Small intestine (tissue), 7 donors: Measurements from ENCODE around the gene PHLPP1. TPM values are rescaled to one million over a fixed set of nuclear protein-coding genes. Genes with fewer than 3 reads are reported as not detected.

Experiments
- DNase-seq, 2 donors: peaks; one replicate each; pipeline versions ENCODE4 v3.0.0 to v3.0.0-alpha.2; 2013
- FAIRE-seq: peaks from 2 replicates; lab custom pipeline; 2012; peaks lifted over from hg19 to GRCh38; lab: Jason Lieb, UNC
- H3K27ac ChIP-seq, 3 donors: one replicate each; pipeline ENCODE4 v1.5.1; 2013; ENCODE audit warnings: low read length in 2 of 3, mild to moderate bottlenecking in 2 of 3, control low read depth in 1 of 3, inconsistent platforms in 1 of 3, low read depth in 1 of 3, moderate library complexity in 1 of 3
- H3K27me3 ChIP-seq, 3 donors: one replicate each; pipeline ENCODE4 v1.6.1; 2013; ENCODE audit warnings: low read length in 3 of 3, inconsistent platforms in 1 of 3; ENCODE audit not compliant: control insufficient read depth in 3 of 3, insufficient read depth in 3 of 3
- H3K36me3 ChIP-seq, 3 donors: one replicate each; pipeline ENCODE4 v1.6.1; 2013; ENCODE audit warnings: low read length in 3 of 3, inconsistent platforms in 1 of 3, low read depth in 1 of 3, mild to moderate bottlenecking in 1 of 3, moderate library complexity in 1 of 3; ENCODE audit not compliant: control insufficient read depth in 3 of 3, insufficient read depth in 2 of 3
- H3K4me1 ChIP-seq, 3 donors: one replicate each; pipeline ENCODE4 v1.6.1; 2013; ENCODE audit warnings: low read length in 2 of 3, inconsistent platforms in 1 of 3, low read depth in 1 of 3, mild to moderate bottlenecking in 1 of 3, moderate library complexity in 1 of 3; ENCODE audit not compliant: control insufficient read depth in 3 of 3, insufficient read depth in 2 of 3
- H3K4me3 ChIP-seq, 3 donors: one replicate each; pipeline ENCODE4 v1.5.1; 2013; ENCODE audit warnings: low read length in 3 of 3, control low read depth in 1 of 3, inconsistent platforms in 1 of 3, low read depth in 1 of 3, mild to moderate bottlenecking in 1 of 3, moderate library complexity in 1 of 3
- H3K9me3 ChIP-seq, 2 donors: one replicate each; pipeline ENCODE4 v1.6.1; 2013; ENCODE audit warnings: low read depth in 1 of 2, low read length in 1 of 2; ENCODE audit not compliant: control insufficient read depth in 2 of 2, insufficient read depth in 1 of 2
- WGBS, 3 donors: extraction: QIAGEN DNeasy Blood & Tissue Kit; methylation state at CpG; one replicate each; pipeline ENCODE4 v1.1.7; 2013; 5-methylcytosine and 5-hydroxymethylcytosine counted together
- polyA plus RNA-seq, 4 donors: library from polyadenylated mRNA; stranded (reverse) in 3 of 4; unstranded in 1 of 4; fragments of 200-250 nt in 3 of 4; fragments of 120-200 nt in 1 of 4; gene quantifications; one replicate each; pipeline versions ENCODE4 v1.2.1 to v1.2.3, GENCODE V29; 2013
- donor health status: healthy with polysubstance abuse.
- donor health status: control.
- donor health status: control.
- donor health status: Bipolar disorder and iron deficiency.
- donor health status: healthy.

Gene PHLPP1
- polyA plus RNA-seq, 4 donors: 3.2 to 13.1 (median 5.4) TPM

- DNase-seq: no peak
- Histone ChIP-seq H3K4me3 (no peak overlapping the region), H3K27me3 (no peaks in the 10 kb centered on the region), H3K4me1 (peaks cover 0 to 8% (median 0%) of the 10 kb centered on the region in 3 donors), H3K9me3 (no peaks in the 10 kb centered on the region), H3K27ac (no peak overlapping the region), H3K36me3 (no peaks in the 10 kb centered on the region)
- 91 to 94% (median 94%) methylated on average over 1 of the region's 1 CpG for WGBS, 3 donors
- FAIRE-seq: no peak
Measured at GRCh38 chr18:62777814-62778213, 62.5 kb downstream of the PHLPP1 start.

DNA sequence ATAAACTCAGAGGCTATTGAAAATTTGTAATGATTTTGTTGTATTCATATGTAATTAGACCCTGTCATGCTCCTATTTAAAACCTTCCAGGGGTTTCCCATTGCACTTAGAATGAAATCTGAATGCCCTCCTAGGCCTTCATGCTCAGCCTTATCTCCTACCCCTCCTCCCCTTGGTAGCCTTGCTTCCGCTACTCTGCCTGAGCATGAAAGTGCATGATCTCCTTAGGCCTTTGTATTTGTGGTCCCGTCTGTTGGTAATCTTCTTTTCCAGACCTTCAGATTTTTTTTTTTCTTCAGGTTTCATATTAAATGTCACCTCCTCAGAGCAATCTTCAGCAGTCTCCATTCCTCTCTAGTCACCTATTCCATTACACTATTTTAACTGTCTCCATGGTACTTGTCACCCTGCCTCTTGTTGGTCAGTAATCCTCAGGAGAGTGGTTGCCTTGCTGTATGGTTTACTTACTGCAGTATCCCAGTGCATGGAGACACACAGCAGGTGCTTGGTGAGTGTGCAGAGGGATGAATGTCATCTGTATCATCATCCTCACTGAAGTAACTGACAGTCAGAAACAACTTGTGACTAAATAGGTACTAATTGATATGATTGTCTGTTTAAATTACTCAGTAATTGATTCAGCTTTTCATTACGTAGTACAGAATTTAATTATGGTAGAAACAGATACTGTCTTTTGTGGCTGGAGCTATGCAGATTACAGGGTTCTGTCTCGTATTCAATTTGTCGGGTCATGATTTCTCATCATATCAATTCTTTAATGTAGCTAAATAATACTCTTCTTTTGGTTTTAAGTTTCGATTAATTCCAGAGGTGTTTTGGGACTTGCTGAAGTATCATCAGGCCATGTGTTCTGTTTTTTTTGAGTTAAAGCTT is 63.9 kb downstream of the PHLPP1 start:
- H3K27me3 ChIP-seq: no peaks in the 10 kb centered on the region
- H3K27ac ChIP-seq: no peak overlapping the region
- H3K9me3 ChIP-seq: no peaks in the 10 kb centered on the region
- 84 to 91% (median 90%) methylated on average over 6 of the region's 6 CpGs for WGBS, 3 donors
- H3K36me3 ChIP-seq: no peaks in the 10 kb centered on the region
- H3K4me1 ChIP-seq: peaks cover 0 to 3% (median 0%) of the 10 kb centered on the region in 3 donors
- no peak for FAIRE-seq
- no peak for DNase-seq
- H3K4me3 ChIP-seq: no peak overlapping the region

- Histone ChIP-seq H3K27ac (no peak overlapping the region), H3K27me3 (no peaks in the 10 kb centered on the region), H3K4me1 (peaks cover 0 to 3% (median 0%) of the 10 kb centered on the region in 3 donors), H3K9me3 (no peaks in the 10 kb centered on the region), H3K4me3 (no peak overlapping the region), H3K36me3 (no peaks in the 10 kb centered on the region)
- DNase-seq (no peak), FAIRE-seq (no peak)
- 93 to 96% (median 95%) methylated on average over 3 of the region's 3 CpGs for WGBS, 3 donors
Measured at GRCh38 chr18:62781262-62781661, 65.9 kb downstream of the PHLPP1 start.

- no peak for FAIRE-seq
- H3K27ac ChIP-seq: no peak overlapping the region
- WGBS, 3 donors: 72 to 93% (median 88%) methylated on average over 2 of the region's 2 CpGs
Measured at GRCh38 chr18:62781893-62782292, 66.6 kb downstream of the PHLPP1 start.

DNA sequence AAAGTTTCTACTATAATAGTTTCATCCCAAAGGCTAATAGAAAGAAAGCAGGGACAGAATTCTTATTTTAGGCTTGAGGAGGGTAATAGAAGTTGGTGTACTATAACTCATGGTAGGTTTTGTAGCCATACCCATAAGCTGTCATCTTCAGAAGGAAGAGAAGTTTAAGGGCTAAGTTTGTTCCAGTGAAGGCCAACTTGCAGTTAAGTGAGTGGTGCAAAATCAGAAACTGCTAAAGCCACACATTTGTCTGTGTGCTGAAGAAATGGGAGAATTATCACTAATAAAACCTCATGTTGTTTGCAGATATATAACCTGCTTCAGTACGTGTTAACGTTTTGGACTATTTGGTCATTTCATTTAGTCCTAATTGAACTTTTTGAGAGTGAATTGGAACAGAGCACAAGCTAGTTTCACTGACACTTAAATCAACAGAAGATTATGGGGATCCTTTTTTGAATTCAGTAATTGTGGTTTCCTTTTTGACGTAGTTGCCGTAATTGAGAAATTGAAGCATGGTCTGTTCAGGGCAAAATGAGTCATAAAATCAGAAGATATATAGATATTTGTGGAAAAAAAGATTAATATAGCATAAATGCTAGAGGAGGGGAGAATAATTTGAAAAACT is 69.1 kb downstream of the PHLPP1 start:
- H3K36me3 ChIP-seq: no peaks in the 10 kb centered on the region
- H3K27me3 ChIP-seq: no peaks in the 10 kb centered on the region
- no peak for FAIRE-seq
- H3K4me1 ChIP-seq: peaks cover 0 to 3% (median 3%) of the 10 kb centered on the region in 3 donors
- no peak for DNase-seq
- H3K27ac ChIP-seq: no peak overlapping the region
- WGBS, 3 donors: 53 to 79% (median 55%) methylated on average over 4 of the region's 4 CpGs
- no peaks in the 10 kb centered on the region for H3K9me3 ChIP-seq
- no peak overlapping the region for H3K4me3 ChIP-seq

More at GRCh38 chr18:62781893-62782292, 66.6 kb downstream of the PHLPP1 start:
- no peaks in the 10 kb centered on the region for H3K36me3 ChIP-seq
- H3K4me3 ChIP-seq: no peak overlapping the region
- DNase-seq: no peak
- no peaks in the 10 kb centered on the region for H3K27me3 ChIP-seq
- H3K9me3 ChIP-seq: no peaks in the 10 kb centered on the region
- H3K4me1 ChIP-seq: peaks cover 0 to 3% (median 0%) of the 10 kb centered on the region in 3 donors

DNA sequence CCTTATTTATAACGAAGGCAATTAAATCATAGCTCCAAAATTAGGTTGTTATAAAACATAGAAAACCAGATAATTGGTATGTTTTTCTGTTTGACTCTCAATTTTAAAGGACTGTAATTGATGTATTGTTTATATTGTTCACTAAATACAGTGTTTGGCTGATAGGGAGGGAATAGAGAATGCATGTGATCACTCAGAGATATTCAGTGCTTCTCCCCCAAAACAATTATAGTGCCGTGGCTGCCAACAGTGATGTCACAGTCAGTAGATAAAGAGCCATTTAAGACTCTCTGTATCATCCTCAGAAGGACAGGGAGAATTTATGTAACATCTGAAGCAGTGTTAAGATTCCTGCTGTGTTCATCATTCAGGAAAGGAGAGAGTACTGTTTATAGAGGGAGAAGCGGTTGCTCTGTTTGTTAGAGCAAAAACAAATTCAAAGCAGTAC is 69.6 kb downstream of the PHLPP1 start:
- no peaks in the 10 kb centered on the region for H3K27me3 ChIP-seq
- no peaks in the 10 kb centered on the region for H3K9me3 ChIP-seq
- FAIRE-seq (no peak), DNase-seq (no peak)
- no peaks in the 10 kb centered on the region for H3K36me3 ChIP-seq
- H3K4me3 ChIP-seq: no peak overlapping the region
- H3K4me1 ChIP-seq: peaks cover 0 to 3% (median 3%) of the 10 kb centered on the region in 3 donors
- 49 to 65% (median 60%) methylated on average over 3 of the region's 3 CpGs for WGBS, 3 donors
- H3K27ac ChIP-seq: no peak overlapping the region

GRCh38 chr18:62786689-62787088 is 71.3 kb downstream of the PHLPP1 start:
- FAIRE-seq: no peak
- Histone ChIP-seq H3K27ac (no peak overlapping the region), H3K9me3 (no peaks in the 10 kb centered on the region), H3K27me3 (no peaks in the 10 kb centered on the region), H3K4me1 (peaks cover 0 to 3% (median 3%) of the 10 kb centered on the region in 3 donors), H3K36me3 (no peaks in the 10 kb centered on the region), H3K4me3 (no peak overlapping the region)
- 96 to 99% (median 98%) methylated on average over 3 of the region's 3 CpGs for WGBS, 3 donors
- no peak for DNase-seq

DNA sequence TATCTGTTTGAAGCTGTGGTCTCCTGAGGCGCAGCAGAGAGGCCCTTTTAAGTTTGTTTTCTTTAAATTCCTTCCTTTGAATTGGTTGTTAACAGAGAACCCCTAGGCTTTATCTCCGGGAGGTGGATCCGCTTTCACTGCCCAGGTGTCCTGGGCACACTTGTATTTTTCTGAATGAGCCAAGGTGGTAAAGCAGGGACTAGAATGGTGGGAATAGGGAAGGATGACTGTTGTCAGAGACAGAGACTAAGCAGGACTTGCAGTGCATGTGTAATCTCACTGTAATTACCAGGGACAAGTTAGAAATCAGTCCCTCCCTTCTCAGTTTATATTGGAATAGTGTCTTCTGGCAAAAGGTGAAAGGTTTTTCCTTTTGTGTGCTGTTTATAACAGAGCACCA is 72.8 kb downstream of the PHLPP1 start:
- DNase-seq (no peak), FAIRE-seq (no peak)
- Histone ChIP-seq H3K4me3 (no peak overlapping the region), H3K36me3 (no peaks in the 10 kb centered on the region), H3K4me1 (peaks cover 0 to 3% (median 0%) of the 10 kb centered on the region in 3 donors), H3K9me3 (no peaks in the 10 kb centered on the region), H3K27ac (no peak overlapping the region), H3K27me3 (no peaks in the 10 kb centered on the region)
- 88 to 90% (median 89%) methylated on average over 3 of the region's 3 CpGs for WGBS, 3 donors
